Activated CD4-positive, CD25-positive, alpha-beta regulatory T cell treated with anti-CD3 and anti-CD28 coated beads, Interleukin-2, amount 50 U/mL, for 72 hours (primary cell): ENCODE measurements around the gene PRDM15.

Source experiments
- DNase-seq: peaks from one replicate; pipeline ENCODE4 v3.0.0; 2021

The PRDM15 gene

GRCh38 chr21:41879190-41879998, at the start of gene PRDM15:
Gene PRDM15 (minus strand): TSS chr21:41879344. CDS start chr21:41860363, 18,981 bp downstream.
- DNase-seq: peak; percentile 84

DNA sequence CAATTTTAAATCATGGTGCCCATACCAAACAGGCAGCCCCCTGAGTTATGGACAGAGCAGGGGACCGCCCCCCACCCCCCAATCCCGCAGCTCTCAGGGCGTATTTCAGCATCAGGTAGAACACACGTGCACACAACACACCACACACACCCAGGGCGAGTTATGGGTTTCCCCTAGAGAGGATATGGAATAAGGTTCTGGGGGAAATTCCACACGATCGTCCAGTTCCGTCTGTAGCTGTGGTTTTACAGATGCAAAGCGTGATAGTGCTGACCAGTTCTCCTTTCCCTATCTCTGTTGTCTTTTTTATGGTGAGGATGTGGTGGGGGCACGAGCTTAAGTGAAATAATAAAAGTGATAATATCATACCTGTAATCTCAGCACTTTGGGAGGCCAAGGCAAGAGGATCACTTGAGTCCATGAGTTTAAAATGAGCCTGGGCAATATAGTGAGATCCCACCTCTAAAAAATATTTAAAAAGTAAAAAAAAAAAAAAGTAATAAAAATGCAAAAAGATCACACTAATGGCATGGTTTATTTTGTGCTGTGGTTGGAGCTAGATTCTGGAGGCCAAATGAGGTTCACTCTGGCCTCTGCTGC, 49.6 kb upstream of the PRDM15 start:
- no peak for DNase-seq

- DNase-seq: no peak
These were observed 48.7 kb upstream of the PRDM15 start for GRCh38 chr21:41927727-41928409.

- no peak for DNase-seq
These were observed 47.6 kb upstream of the PRDM15 start for GRCh38 chr21:41926807-41927171.

GRCh38 chr21:41926117-41926806, 47.1 kb upstream of the PRDM15 start:
- DNase-seq: peak; percentile 40

GRCh38 chr21:41925767-41926116, 46.6 kb upstream of the PRDM15 start:
- no peak for DNase-seq

GRCh38 chr21:41924368-41924754, 45.2 kb upstream of the PRDM15 start:
- no peak for DNase-seq

GRCh38 chr21:41923631-41924367, 44.7 kb upstream of the PRDM15 start:
- no peak for DNase-seq

GRCh38 chr21:41923186-41923585, 44.0 kb upstream of the PRDM15 start:
- DNase-seq: no peak

- no peak for DNase-seq
These were observed 41.9 kb upstream of the PRDM15 start for GRCh38 chr21:41921021-41921420.

GRCh38 chr21:41920476-41920875, 41.3 kb upstream of the PRDM15 start:
- DNase-seq: no peak

DNA sequence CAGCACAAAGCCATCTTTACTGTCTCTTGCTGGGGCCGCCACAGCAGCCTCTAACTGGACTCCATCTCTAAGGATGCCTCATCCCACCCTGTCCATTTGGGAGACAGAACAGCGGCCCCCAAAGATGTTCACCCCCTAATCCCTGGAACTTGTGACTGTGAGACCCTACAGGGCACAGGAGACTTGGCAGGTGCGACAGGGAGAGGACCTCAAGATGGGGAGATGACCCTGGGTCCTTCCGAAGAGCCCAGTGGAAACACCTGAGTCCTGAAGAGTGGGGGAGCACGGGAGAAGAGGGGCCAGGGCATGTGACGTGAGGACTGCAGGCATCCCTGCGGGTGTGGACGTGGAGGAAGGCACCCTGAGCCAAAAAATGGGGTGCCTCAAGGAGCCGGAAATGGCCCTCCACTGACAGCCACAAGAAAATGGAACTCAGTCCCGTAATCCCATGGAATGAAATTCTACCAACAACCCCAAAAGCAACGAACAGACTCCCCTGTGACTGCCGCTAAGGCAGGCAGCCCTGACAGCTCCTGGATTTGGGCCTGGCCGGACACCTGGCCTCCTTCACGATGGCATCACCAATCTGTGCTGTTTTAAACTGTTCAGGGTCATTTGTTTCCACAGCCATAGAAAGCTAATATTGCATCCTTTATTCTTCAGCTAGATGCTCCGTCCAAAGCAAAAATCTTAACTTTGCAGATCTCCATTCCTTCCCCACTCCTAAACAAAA, 40.7 kb upstream of the PRDM15 start:
- no peak for DNase-seq

GRCh38 chr21:41918561-41919358, 39.6 kb upstream of the PRDM15 start:
- DNase-seq: no peak

GRCh38 chr21:41917531-41917930, 38.4 kb upstream of the PRDM15 start:
- DNase-seq: no peak

DNA sequence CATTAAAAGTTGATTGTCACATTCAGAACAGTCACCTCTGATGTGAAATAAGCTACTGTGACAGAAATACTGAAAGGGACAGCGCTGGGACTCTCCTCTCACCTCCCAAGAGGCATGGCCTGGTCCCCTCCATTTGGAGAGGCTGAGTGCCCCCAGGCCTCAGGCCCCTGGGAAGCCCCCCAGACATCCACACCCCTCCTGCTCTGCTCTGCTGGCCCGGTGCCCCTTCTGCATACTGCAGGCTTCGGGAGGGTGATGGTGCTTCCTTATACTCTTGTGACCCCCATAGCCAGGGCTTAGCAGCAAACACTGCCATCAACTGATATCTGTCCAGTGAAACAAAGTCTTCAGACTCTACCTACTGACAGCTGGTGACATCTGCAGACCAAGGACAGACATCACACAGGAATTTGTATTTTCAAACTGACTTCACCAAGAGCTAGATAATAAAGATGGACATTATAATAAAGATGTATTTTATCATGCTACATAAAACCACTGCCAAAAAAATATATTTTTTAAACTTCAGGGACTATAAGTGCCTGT, 37.8 kb upstream of the PRDM15 start:
- no peak for DNase-seq

DNA sequence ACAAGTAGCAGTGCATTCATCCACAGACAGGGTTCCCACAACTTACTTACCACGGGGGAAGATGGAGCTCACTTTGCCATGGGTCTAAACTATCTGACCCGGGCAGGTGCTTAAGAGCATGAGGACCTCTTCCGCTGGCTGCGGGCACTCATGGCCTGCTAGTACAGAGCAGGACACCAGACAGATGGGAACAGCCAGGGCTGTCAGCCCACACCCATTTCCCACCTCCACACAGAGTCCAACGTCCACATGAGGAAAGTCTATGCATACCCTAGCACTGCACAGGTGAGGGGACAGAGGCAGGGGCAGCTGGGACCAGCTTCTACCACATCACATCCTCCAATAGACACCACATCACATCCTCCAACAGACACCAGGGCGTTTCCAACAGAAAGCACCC, 35.8 kb upstream of the PRDM15 start:
- DNase-seq: no peak

DNA sequence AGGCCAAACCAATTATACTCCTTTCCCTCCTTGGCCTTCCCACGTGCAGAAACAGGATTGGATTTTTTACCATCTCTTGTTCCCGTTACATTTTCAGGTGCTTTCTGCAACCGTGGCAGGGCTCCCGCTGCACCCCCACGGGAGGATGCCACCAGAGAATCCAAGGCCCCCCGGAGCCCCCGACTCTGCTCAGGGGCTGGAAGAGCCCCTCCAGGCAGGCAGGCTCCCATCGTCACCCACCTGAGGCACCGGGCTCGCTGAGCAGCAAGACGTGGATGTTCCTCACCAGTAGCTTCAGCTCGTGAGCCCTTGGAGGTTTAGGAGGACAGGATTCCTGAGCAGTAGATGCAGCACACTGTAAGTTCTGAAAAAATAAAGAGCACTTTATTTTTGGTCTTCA, 35.2 kb upstream of the PRDM15 start:
- DNase-seq: no peak

- DNase-seq: no peak
These were observed 34.1 kb upstream of the PRDM15 start for GRCh38 chr21:41913230-41913629.

GRCh38 chr21:41908829-41909228, 29.7 kb upstream of the PRDM15 start:
- DNase-seq: no peak

GRCh38 chr21:41907496-41908258, 28.5 kb upstream of the PRDM15 start:
- DNase-seq: no peak
